ENCODE measurements around the gene AGMO.

DNA sequence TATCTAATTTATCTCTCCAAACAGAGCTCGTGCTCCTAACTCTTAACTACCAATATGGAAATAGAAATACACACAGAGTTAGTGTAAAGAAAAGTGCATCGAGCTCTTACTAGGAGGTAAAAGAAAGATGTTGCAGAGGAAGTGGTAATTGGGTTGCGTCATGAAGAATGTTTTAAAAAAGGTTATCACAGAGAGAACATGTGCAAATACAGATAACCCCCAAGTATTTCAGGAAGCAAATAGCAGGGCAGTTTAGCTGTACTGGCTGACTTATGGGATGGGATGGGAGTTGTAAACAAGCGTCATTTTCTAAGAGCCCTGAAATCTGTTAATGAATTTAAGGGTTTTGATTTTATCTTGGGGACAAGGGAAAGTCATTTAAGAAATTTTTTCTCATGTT lies 153.9 kb downstream of the AGMO start:
- TF ChIP-seq EP300 (IDR thresholded peaks at IDR 0.05) (no peak), POLR2AphosphoS5 (IDR thresholded peaks at IDR 0.05) (no peak), POLR2A (IDR thresholded peaks at IDR 0.05) (no peak)
- TF ChIP-seq, protein P1, sequence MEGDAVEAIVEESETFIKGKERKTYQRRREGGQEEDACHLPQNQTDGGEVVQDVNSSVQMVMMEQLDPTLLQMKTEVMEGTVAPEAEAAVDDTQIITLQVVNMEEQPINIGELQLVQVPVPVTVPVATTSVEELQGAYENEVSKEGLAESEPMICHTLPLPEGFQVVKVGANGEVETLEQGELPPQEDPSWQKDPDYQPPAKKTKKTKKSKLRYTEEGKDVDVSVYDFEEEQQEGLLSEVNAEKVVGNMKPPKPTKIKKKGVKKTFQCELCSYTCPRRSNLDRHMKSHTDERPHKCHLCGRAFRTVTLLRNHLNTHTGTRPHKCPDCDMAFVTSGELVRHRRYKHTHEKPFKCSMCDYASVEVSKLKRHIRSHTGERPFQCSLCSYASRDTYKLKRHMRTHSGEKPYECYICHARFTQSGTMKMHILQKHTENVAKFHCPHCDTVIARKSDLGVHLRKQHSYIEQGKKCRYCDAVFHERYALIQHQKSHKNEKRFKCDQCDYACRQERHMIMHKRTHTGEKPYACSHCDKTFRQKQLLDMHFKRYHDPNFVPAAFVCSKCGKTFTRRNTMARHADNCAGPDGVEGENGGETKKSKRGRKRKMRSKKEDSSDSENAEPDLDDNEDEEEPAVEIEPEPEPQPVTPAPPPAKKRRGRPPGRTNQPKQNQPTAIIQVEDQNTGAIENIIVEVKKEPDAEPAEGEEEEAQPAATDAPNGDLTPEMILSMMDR (IDR thresholded peaks at IDR 0.05): no peak

All from gastroesophageal sphincter (tissue), 3 donors.